ENCODE measurements around the gene CUL2.
"Not testable (repeated sequence)": the region's sequence is repeated elsewhere in the genome, so short reads cannot be mapped to it uniquely, and the experiment has no call there.

Gene CUL2

GRCh38 chr10:35015843-35016408, 74.2 kb downstream of the CUL2 start:
- no peak for DNase-seq

GRCh38 chr10:35012781-35013180, 77.4 kb downstream of the CUL2 start:
- DNase-seq, result no peak

- no peak for DNase-seq
Measured at GRCh38 chr10:35011771-35012191, 78.4 kb downstream of the CUL2 start.

- no peak for DNase-seq
Measured at GRCh38 chr10:35007858-35008301, 82.3 kb downstream of the CUL2 start.

GRCh38 chr10:35006836-35007235, 83.3 kb downstream of the CUL2 start:
- no peak for DNase-seq

GRCh38 chr10:35005868-35006267, 84.3 kb downstream of the CUL2 start:
- no peak for DNase-seq

GRCh38 chr10:35004651-35005050, 85.5 kb downstream of the CUL2 start:
- DNase-seq, result no peak

- DNase-seq, result no peak
Measured at GRCh38 chr10:35003906-35004305, 86.2 kb downstream of the CUL2 start.

GRCh38 chr10:35000936-35001335, 89.2 kb downstream of the CUL2 start:
- DNase-seq, result no peak

GRCh38 chr10:34999532-34999931, 90.6 kb downstream of the CUL2 start:
- DNase-seq, result no peak

GRCh38 chr10:34998940-34999339, 91.2 kb downstream of the CUL2 start:
- DNase-seq, result no peak

GRCh38 chr10:34996843-34997242, 93.3 kb downstream of the CUL2 start:
- no peak for DNase-seq

GRCh38 chr10:34995925-34996324, 94.2 kb downstream of the CUL2 start:
- DNase-seq, result no peak

GRCh38 chr10:34994565-34995142, 95.5 kb downstream of the CUL2 start:
- DNase-seq, result peak; percentile 5 to 37

GRCh38 chr10:34993782-34994181, 96.4 kb downstream of the CUL2 start:
- DNase-seq, result no peak

- DNase-seq, result not testable (repeated sequence)
Measured at GRCh38 chr10:34991117-34991516, 99.0 kb downstream of the CUL2 start.

GRCh38 chr10:34988397-34989067, 101.6 kb downstream of the CUL2 start:
- DNase-seq, result no peak

- peak in 1 of 2 experiments; percentile 1 for DNase-seq
Measured at GRCh38 chr10:34985823-34986222, 104.3 kb downstream of the CUL2 start.

- DNase-seq, result no peak
Measured at GRCh38 chr10:34985146-34985545, 105.0 kb downstream of the CUL2 start.

- DNase-seq, result no peak
Measured at GRCh38 chr10:34981844-34982243, 108.3 kb downstream of the CUL2 start.

- no peak for DNase-seq
Measured at GRCh38 chr10:34979938-34980337, 110.2 kb downstream of the CUL2 start.

GRCh38 chr10:34978080-34978479, 112.1 kb downstream of the CUL2 start:
- no peak for DNase-seq

- DNase-seq, result not testable (repeated sequence)
Measured at GRCh38 chr10:34976380-34976910, 113.7 kb downstream of the CUL2 start.

Data from NCI-H524 (cell line).